GM13976 (cell line): ENCODE results near the gene DNAAF1.
"Not testable (repeated sequence)": the region's sequence is repeated elsewhere in the genome, so short reads cannot be mapped to it uniquely, and the experiment has no call there.

Source experiments
- DNase-seq: peaks from one replicate; pipeline ENCODE4 v3.0.0; 2012; ENCODE audit warnings: low spot score
- CTCF ChIP-seq: IDR thresholded peaks from 2 replicates; pipeline ENCODE4 v1.5.1; 2012; ENCODE audit warnings: borderline replicate concordance, mild to moderate bottlenecking; ENCODE audit not compliant: insufficient read depth; ENCODE audit errors: extremely low read depth, missing control alignments, control extremely low read depth
- in situ Hi-C: fragments of 300-500 bp; cut with MboI; formaldehyde crosslinking; loops from one replicate; pipeline ENCODE4 v1.12.0; 2022; ENCODE audit warnings: low sequenced_read_pairs, mixed read lengths, inconsistent platforms; ENCODE audit not compliant: unreplicated experiment

Gene DNAAF1

DNA sequence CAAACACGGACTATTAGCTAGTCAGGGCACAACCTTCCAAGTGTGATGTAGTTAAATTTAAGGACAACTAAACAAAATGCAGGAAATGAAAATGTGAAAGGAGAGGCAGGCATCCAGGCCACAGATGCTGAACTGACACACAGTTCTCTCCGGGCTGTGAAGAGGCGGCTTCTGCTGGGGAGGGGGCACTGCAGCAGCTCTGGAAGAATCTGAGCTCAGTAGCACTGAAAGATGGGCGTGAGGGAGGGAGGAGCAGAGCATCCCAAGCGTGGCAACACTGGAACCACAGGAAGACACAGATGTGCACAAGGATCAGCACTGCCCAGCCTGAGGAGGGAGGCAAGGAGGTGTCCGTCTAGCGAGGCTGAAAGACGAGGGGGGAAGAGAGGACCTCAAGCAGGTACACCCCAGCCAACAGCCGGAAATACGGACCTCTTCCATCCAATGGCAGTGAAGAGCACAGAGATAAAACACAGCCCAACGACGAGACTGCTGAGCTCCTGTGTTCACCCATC is 39.8 kb upstream of the DNAAF1 start:
- no peak for TF ChIP-seq CTCF
- no peak for DNase-seq
- in situ Hi-C loops = no loop called here

GRCh38 chr16:84105948-84106740 is 39.0 kb upstream of the DNAAF1 start:
- in situ Hi-C loops = no loop called here
- no peak for DNase-seq
- no peak for TF ChIP-seq CTCF

GRCh38 chr16:84107921-84108320 is 37.2 kb upstream of the DNAAF1 start:
- DNase-seq = no peak
- in situ Hi-C loops = no loop called here
- TF ChIP-seq CTCF = no peak

DNA sequence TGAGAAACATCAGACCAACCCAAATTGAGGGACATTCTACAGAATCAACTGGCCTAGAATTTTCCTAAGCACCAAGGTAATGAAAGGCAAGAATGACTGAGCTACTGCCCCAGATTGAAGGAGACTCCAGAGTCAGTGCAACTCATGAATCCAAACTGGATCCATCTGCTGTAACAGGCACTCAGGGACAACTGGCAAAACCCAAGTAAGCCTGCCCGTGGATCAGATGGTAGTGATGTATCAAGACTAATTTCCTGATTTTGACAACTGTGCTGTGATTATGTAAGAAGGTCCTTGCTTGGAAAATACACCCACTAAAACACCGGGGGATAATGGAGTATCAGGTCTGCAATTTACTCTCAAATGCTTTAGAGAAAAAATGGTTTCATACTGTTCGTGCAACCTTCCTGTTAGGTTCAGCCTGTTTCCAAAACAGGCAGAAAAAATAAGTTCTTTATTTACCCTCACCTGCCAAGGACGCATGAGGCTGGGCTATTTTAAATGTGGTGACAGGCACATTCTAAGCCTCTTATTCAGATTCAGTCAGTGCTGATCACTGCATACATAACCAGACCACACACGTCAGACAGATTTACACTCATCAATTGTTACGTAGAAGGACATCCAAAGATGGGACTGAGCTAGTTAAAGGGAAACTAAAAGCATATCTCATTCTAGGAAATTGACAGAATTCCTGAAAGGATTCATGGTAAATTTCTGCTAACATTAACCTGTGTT is 35.3 kb upstream of the DNAAF1 start:
- TF ChIP-seq CTCF = no peak
- in situ Hi-C loops = no loop called here
- no peak for DNase-seq

GRCh38 chr16:84110527-84110926 is 34.6 kb upstream of the DNAAF1 start:
- in situ Hi-C loops = no loop called here
- no peak for DNase-seq
- TF ChIP-seq CTCF = no peak

- TF ChIP-seq CTCF = no peak
- in situ Hi-C loops = no loop called here
- DNase-seq = no peak
Measured at GRCh38 chr16:84111525-84111924, 33.6 kb upstream of the DNAAF1 start.

DNA sequence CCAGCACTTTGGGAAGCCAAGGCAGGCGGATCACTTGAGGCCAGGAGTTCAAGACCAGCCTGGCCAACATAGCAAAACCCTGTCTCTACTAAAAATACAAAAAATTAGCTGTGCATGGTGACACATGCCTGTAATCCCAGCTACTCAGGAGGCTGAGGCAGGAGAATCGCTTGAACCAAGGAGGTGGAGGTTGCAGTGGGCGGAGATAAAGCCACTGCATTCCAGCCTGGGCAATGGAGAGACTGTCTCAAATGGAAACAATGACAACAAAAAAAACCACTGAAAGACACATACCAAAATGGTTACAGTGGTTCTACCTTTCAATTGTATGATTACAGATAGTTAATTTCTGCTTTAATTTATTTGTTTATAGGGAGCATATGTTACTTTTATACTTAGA is 33.2 kb upstream of the DNAAF1 start:
- DNase-seq, in situ Hi-C loops: not testable (repeated sequence)
